NCI-H2196 (cell line): ENCODE data around the gene RHOU.
A peak's percentile ranks its signal among the peaks of the same experiment; 100 is the strongest.
"Not testable (repeated sequence)": the region's sequence is repeated elsewhere in the genome, so short reads cannot be mapped to it uniquely, and the experiment has no call there.

ENCODE experiments used
- DNase-seq: peaks from one replicate; lab custom pipeline; 2025; ENCODE audit not compliant: unreplicated experiment; lab: John Stamatoyannopoulos, UW

Gene RHOU

DNA sequence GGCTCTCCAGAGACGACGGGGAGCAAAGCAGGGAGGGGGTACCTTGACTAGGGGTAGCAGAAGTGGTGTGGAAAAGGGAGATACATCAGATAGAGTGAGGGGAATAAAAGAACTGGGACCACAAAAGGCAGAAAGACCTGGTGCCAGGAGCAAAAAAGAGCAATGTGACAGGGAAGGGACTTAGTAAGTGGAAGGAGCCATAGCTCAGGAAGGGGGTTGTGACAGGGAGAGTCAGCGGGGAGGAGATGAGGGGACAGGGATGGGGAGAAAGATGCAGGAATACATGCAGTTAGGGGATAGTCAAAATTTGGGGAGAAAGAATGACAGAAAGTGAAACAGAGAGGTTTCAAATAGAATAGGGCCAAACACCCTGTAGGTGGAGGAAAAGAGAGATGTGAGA is 20.5 kb downstream of the RHOU start:
- DNase-seq, result no peak

DNA sequence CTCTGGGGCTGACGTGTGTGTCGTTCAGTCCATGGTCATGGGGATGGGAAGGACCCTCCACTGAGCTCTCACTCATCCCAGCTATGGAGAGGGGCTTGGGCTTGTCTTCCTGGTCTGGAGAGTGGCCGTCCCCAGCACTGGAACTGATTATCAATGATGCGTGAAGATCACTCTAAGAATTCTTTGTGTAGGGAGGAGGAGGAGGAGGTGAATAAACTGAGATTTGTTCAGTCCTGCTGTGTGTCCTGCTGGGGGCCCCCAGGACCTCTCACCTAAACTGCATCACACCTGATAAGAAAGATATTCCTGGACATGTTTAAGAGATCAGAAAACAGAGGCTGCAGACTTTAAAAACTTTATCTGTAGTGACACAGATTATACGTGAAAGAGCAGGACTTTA is 21.2 kb downstream of the RHOU start:
- DNase-seq, result no peak

DNA sequence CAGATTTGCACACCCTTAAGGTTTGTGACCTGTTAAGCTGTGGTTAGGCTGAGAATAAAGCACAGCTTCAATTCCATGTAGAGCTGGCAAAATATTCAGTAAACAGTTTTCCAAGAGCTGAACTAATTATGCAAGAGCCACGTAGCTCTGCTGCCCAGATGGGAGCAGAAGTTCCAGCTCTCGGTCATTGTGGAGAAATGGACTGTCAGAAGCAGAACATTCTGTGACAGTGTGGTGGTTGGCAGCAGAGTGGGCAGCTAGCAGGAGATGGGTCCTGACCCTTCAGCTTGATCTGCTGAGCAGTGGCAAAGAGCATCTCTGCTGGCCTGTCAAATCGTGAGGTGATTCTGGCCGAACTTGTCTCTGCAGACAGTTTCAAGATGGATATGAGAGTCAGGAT is 23.2 kb downstream of the RHOU start:
- no peak for DNase-seq

DNA sequence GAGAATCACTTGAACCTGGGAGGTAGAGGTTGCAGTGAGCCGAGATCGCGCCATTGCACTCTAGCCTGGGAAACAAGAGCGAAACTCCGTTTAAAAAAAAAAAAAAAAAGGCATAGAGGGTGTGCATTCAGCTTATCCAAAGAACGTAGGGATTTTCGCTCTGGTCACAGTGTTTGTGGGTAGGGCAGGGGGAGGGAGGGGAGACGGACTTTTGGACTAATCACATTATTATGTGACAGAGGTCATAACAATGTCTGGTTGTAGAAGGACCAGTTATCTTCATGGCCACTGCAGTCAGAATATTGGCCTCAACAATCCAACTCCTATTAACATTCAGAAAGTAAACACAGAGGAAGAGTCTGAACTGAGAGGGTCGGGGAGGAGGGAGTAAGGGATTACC is 25.7 kb downstream of the RHOU start:
- no peak for DNase-seq

DNA sequence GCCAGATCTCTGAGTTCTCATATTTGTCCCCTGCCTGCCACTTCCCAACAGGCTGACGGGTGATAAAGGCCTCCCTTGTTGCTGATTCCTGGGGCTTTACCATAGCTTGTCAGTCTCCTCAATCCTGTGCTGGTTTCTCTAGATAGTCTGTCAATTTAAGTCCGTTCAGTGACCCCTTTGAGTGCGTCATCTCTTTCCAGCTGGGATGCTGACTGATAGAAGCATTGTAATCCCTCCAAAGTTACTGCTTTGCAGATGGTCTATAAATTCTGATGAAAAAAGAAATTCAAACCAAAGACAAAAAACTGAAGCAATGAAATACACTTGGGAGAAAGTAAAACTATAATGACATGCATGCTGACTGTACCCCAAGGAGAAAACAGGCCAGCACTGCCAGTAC is 28.3 kb downstream of the RHOU start:
- DNase-seq, result no peak

DNA sequence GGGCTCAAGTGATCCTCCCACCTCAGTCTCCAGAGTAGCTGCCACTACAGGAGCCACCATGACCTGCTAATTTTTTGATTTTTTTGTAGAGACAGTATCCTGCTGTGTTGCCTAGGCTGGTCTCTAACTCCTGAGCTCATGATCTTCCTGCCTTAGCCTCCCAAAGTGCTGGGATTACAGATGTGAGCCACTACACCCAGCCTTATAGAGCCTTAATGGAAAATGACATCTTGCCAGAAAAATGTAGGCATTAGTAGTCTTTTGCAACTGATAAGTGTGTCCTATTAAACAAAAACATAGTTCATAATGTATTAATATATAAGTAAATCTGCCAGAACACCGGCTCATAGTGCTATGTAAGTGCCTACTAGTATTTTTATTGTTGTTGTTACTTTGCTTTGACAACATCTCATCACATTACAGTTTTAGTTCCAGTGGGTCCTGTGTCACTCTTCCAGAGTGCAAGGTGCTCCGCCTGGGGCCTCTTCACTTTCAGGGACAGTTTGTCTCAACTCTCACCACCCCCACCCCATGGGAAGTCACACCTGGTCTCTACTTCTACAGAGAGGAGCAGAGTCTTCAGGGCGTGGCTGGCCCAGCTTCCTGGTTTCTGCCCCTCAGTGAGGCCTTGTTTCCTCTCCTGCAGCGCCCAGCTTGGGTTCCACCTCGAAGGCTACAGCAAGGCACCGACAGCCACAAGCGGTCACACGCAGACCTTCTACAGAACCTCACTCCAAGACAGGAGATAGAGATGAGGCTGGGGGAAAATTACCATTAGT is 30.1 kb downstream of the RHOU start:
- no peak for DNase-seq

DNA sequence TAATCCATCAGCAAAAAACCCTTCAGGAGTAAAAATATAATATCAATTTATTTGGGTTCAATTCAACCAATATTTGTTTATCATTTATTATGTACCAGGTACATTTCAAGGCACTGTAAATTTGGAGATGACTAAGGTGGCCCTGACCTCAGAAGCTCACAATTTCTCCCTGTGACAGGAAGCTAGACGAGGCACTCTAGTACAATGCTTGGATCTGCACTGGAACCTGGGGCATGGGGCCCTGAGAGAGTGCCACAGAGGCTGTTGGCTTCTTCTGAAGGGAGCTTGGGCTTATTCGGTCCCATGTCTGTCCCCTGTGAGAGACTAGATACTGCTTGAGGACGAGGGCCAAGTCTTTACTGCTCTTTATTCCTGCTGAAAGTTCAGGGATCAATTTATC is 31.5 kb downstream of the RHOU start:
- DNase-seq, result no peak

DNA sequence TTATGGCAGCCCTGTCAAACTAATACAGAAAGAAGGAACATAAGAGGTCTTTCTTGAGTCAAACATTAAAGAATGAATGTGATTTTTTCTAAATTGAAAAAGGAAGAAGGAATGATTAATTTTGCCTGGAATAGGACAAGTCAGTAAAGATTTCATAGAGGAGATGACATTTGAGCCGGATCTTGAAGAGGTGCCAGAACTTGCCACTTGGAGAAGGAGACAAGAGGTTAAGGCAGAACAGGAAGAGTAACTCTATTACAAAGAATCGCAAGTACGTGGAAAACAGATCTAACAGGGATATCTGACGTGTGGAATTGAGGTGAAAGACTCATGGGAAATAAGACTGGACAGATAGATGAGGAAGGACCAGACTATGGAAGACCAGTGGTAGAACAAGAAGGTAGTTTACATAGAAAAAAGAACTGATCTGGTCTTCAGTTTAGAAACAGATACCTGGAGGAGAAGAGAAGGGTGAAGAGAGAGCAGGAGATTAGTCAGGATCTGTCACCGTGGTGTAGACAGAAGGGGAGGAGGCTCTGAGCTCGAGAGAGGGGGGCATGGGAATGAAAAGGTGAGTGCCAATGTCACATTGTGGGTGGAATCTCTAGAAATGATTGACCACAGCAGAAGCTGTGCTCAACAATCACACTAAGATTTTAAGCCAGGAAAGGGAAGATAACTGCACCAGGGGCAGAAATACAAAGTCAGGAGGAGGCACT is 32.5 kb downstream of the RHOU start:
- peak; percentile 11 for DNase-seq

DNA sequence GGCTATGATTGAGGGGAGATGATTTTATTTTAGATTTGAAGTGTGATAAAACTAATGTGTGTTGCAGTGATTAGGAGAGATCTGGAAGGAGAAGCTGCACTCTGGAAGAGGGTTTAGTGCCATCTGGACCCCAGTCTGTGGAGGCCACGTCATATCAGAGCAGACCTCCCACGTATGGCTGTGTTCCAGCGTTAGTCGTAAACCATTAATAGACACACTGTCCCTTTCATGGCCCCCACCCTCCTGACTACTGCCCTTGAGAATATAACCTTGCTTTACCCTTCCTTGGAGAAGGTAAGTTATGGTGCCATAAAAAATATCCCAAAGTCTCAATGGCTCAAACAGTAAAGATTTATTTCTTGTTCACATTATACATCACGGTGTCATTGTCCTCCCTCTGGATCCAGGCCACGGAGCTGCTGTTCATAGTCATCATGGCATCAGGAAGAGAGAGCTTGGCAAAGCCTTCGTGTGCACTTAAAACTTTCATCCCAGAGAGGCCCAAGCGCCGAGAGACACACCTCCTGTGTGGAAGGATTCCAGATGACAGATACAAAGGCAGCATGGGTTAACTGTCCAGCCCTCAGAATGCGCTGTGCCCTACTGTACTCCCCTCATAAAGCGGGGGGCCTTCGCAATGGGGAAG is 33.2 kb downstream of the RHOU start:
- no peak for DNase-seq

DNA sequence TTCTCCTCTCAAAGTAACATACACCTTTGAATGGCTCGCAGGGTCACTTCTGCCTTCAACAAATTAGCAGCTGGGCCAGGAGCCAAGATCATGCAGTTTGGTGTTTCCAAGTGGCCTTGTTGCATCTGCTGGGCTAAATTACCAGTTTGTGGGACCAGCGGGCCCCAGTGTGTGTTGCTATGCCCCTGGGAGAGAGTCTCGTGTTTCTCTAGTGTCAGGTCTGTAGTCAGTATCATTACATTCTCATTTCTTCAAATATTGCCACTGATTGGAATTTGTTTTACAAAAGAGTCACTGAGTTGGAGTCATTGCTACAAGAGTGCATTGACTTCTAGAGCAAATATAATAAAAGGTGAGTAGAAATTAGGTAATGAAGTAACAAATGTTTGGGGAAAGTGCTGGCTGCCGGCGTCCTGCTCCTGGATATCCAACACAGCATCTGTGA is 35.5 kb downstream of the RHOU start:
- peak; percentile 44 for DNase-seq

DNA sequence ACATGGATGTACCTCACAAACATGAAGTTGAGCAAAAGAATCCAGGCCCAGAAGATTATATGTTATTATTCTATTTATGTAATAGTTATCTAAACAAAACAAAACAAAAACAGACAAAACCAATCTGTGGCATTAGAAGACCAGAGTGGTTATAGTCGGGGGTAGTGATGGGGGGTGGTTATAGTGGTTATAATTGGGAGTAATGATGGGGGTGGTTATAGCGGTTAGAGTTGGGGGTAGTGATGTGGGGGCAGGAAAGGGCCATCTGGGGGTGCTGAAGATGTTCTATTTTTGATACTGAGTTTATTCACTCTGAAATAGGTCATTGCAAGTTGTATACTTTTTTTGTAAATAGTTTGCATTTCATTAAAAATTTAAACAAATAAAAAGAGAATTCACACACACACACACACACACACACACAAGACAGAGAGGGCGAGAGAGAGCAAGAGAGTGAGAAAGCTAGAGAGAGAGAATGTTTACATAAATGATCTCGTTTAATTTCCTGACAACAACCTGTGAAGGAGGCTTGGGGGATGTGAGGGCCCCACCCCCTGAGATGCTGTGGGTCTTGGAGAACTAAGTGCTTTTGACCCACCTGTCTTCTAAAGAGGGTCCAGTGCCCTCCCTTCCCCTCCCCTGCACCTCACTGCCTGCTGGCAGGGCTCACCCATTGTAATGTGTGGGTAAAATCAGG is 37.4 kb downstream of the RHOU start:
- DNase-seq, result no peak

DNA sequence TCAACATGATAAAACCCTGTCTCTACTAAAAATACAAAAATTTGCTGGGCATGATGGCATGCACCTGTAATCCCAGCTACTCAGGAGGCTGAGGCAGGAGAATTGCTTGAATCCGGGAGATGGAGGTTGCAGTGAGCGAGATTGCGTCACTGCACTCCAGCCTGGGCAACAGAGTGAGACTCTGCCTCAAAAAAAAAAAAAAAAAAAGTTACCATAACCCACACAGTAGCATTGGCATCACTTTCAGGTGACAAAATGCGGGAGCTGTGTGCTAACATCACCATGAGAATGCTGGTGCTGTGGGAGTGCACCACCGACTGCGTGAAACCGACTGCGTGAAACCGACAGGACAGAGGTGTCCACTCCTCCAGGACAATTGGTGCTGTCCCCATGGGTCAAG is 40.7 kb downstream of the RHOU start:
- not testable (repeated sequence) for DNase-seq

DNA sequence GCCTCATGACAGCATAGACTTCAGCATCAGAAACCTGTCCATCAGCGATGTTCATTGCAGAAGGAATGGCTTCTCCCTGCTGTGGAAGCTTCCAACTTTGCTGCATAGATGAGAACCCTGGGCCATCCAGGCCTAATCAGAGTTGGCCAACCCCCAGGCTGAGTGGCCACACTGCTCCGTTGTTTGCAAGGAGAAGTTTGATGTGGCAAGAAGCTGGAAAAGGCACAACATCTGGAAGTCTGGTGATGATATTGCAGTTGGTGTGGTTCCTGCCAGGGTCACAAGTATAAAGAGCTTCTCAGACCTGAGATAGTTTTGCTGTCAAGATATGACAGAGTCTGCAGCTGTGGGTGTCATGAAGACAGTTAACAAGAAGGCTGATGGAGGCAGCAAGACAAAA is 41.2 kb downstream of the RHOU start:
- DNase-seq, result no peak

DNA sequence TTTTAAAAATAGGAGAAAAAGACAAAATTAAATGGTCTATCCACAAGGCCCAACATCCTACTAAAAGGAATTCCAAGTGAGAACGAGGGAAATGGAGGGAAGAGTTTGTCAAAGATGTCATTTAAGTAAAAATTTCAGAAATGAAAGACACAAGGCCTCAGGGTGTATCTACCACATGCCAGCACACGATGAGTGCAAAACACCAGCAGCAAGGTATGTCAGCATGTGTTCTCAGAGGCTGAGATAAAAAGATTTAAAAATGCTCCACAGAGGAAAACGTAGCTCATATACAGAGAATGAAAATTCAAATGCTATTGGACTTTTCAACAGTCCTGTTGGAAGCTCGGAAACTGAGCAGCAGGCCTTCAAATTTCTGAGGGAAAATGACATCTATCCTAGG is 42.0 kb downstream of the RHOU start:
- no peak for DNase-seq

DNA sequence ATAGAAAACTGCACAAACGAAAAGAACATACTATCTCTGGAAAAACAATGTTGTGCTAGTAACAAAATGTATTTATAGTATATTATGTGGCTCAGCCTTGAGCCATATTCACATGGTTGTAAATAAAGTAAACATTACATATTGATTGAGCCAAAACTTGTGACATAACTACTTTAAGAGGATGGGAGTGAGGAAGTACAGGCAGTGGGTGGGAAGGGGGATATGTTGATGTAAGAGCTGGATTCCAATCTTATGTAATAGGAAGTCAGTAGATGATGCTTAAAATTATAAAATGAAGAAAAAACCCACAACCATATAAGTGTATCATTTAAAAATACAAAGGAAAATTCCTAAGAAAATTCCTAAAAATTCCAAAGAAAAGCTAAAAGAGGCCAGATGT is 42.7 kb downstream of the RHOU start:
- DNase-seq, result no peak

DNA sequence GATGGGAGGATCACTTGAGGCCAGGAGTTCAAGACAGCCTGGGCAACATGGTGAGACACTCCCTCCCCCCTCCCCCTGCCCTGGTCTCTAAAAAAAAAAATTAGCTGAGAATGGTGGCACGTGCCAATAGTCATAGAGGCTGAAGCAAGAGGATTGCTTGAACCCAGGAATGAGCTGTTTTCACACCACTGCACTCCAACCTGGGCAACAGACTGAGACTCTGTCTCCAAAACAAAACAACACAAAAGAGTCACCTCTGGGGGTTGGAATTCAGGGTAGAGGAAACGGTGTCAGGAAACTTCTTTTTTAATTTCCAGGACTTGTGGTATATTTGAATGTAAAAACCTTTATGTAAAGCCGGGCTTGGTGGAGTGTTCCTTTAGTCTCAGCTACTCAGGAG is 43.2 kb downstream of the RHOU start:
- DNase-seq, result no peak

DNA sequence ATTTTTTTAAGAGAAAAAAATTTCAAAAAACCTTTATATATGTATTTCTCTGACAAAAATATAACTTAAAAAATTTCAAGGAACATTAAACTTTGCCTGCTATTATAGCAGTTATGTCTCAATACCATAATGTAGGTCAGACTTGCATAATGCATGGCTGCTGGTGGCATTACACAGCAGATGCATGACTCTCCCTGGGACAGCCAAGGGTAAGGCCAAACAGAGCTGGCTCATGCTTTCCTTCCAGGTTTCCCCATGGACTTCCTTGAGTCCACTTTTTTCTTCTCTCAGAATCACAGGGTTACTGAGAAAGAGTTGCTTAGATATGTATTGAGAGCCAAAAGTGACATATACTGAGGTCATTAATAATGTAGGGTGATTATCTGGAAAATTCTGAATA is 43.7 kb downstream of the RHOU start:
- DNase-seq, result no peak

DNA sequence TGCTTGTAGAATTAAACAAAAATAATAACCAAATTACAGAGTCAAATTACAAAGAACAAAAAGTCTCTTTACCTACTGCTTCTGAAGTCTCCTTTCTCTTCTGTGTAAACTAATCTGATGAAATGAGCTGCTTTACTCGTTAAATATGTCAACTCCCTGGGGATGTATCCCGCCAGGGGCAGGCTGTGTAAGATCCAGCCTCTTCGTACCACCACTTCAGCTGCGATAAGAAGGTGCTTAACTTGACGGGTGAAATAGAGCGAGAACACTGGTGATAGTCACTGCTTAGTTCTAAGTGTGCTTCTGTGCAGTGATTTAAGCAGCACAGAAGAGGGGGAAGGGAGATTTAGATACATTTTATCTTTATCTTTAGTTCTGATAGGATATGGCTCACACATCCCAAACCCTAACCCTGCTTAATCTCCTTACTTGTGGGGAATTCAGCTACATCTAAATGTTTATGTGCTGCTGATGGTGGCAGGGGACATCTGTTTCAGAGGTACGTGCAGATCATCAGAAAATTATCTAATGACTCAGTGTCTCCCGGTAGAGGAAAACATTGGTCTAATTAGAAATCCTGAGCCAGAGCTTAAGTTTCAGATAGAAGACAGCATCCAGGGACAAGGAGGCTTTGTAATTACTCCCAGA is 46.0 kb downstream of the RHOU start:
- DNase-seq, result peak; percentile 36

DNA sequence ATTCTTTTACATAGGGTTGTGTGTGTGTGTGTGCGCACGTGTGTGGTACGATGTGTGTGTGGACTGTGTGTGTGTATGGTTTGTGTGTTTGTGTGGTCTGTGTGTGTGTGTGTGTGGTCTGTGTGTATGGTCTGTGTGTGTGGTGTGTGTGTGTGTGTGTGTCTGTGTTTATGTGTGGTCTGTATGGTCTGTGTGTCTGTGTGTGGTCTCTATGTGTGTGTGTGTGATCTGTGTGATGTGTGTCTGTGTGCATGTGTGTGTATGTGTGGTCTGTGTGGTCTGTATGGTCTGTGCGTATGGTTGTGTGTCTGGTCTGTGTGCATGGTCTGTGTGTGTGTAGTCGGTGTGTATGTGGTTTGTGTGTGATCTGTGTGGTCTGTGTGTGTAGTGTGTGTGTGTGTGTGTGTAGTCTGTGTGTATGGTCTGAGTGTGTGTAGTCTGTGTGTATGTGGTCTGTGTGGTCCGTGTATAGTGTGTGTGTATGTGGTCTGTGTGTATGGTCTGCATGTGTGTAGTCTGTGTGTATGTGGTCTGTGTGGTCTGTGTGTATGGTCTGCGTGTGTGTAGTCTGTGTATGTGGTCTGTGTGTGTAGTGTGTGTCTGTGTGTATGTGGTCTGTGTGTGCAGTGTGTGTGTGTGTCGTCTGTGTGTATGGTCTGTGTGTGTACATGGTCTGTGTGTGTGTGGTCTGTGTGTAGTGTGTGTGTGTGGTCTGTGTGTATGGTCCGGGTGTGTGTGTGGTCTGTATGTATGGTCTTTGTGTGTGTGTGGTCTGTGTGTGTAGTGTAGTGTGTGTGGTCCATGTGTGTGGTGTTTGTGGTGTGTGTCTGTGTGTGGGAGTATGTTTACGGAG is 46.8 kb downstream of the RHOU start:
- DNase-seq, result no peak
